ENCODE results near the gene TMEM272. TPM values are rescaled to one million over a fixed set of nuclear protein-coding genes. Genes with fewer than 3 reads are reported as not detected.

Gene TMEM272
- total RNA-seq, 1 donor from 2014 or later, result 0.59 TPM

GRCh38 chr13:51883226-51883600 is 38.2 kb upstream of the TMEM272 start:
- Mint-ChIP-seq H3K27me3 (ENCODE audit: unreplicated experiment) (peaks cover 2% of the 10 kb centered on the region), H3K4me3 (ENCODE audit: unreplicated experiment) (no peak overlapping the region), H3K9me3 (ENCODE audit: unreplicated experiment) (no peaks in the 10 kb centered on the region), H3K36me3 (ENCODE audit: unreplicated experiment) (no peaks in the 10 kb centered on the region), H3K27ac (ENCODE audit: unreplicated experiment) (no peak overlapping the region), H3K4me1 (ENCODE audit: low read depth, unreplicated experiment) (no peaks in the 10 kb centered on the region)
- TF ChIP-seq CTCF (IDR thresholded peaks at IDR 0.05; ENCODE audit: partially characterized antibody, unreplicated experiment), result no peak
- no peak for DNase-seq

- Mint-ChIP-seq H3K27me3 (ENCODE audit: unreplicated experiment) (peaks cover 2% of the 10 kb centered on the region), H3K4me3 (ENCODE audit: unreplicated experiment) (no peak overlapping the region), H3K36me3 (ENCODE audit: unreplicated experiment) (no peaks in the 10 kb centered on the region), H3K27ac (ENCODE audit: unreplicated experiment) (no peak overlapping the region), H3K9me3 (ENCODE audit: unreplicated experiment) (no peaks in the 10 kb centered on the region), H3K4me1 (ENCODE audit: low read depth, unreplicated experiment) (no peaks in the 10 kb centered on the region)
- no peak for DNase-seq
- TF ChIP-seq CTCF (IDR thresholded peaks at IDR 0.05; ENCODE audit: partially characterized antibody, unreplicated experiment), result no peak
These were observed 37.7 kb upstream of the TMEM272 start for GRCh38 chr13:51882570-51883225.

GRCh38 chr13:51881296-51881695 is 36.3 kb upstream of the TMEM272 start:
- no peak for TF ChIP-seq CTCF (IDR thresholded peaks at IDR 0.05; ENCODE audit: partially characterized antibody, unreplicated experiment)
- Mint-ChIP-seq H3K27ac (ENCODE audit: unreplicated experiment) (no peak overlapping the region), H3K36me3 (ENCODE audit: unreplicated experiment) (peaks cover 4% of the 10 kb centered on the region), H3K9me3 (ENCODE audit: unreplicated experiment) (no peaks in the 10 kb centered on the region), H3K4me3 (ENCODE audit: unreplicated experiment) (no peak overlapping the region), H3K27me3 (ENCODE audit: unreplicated experiment) (peaks cover 2% of the 10 kb centered on the region), H3K4me1 (ENCODE audit: low read depth, unreplicated experiment) (no peaks in the 10 kb centered on the region)
- DNase-seq, result no peak

GRCh38 chr13:51879133-51879532 is 34.2 kb upstream of the TMEM272 start:
- Mint-ChIP-seq H3K4me3 (ENCODE audit: unreplicated experiment) (no peak overlapping the region), H3K4me1 (ENCODE audit: low read depth, unreplicated experiment) (no peaks in the 10 kb centered on the region), H3K9me3 (ENCODE audit: unreplicated experiment) (peaks cover 5% of the 10 kb centered on the region), H3K27ac (ENCODE audit: unreplicated experiment) (no peak overlapping the region), H3K27me3 (ENCODE audit: unreplicated experiment) (peaks cover 6% of the 10 kb centered on the region), H3K36me3 (ENCODE audit: unreplicated experiment) (peaks cover 9% of the 10 kb centered on the region)
- DNase-seq, result no peak
- TF ChIP-seq CTCF (IDR thresholded peaks at IDR 0.05; ENCODE audit: partially characterized antibody, unreplicated experiment), result no peak

GRCh38 chr13:51874651-51875050 is 29.7 kb upstream of the TMEM272 start:
- TF ChIP-seq CTCF (IDR thresholded peaks at IDR 0.05; ENCODE audit: partially characterized antibody, unreplicated experiment), result no peak
- Mint-ChIP-seq H3K36me3 (ENCODE audit: unreplicated experiment) (peaks cover 9% of the 10 kb centered on the region), H3K4me3 (ENCODE audit: unreplicated experiment) (no peak overlapping the region), H3K4me1 (ENCODE audit: low read depth, unreplicated experiment) (peaks cover 9% of the 10 kb centered on the region), H3K9me3 (ENCODE audit: unreplicated experiment) (peaks cover 13% of the 10 kb centered on the region), H3K27ac (ENCODE audit: unreplicated experiment) (no peak overlapping the region), H3K27me3 (ENCODE audit: unreplicated experiment) (peaks cover 6% of the 10 kb centered on the region)
- DNase-seq, result no peak

All from glutamatergic neuron (in vitro differentiated cells).